K562 (cell line): Measurements from ENCODE around the gene MACROD2. TPM values are rescaled to one million over a fixed set of nuclear protein-coding genes. Genes with fewer than 3 reads are reported as not detected.

ENCODE experiments used
- ATAC-seq: fragments of 200-7000 bp; cut with Tn5 transposase; 3 replicates; pipeline ENCODE4 v1.9.1; 2020; ENCODE audit warnings: moderate library complexity
- BruUV-seq: library from RNA; stranded (reverse); fragments of 400-500 nt; replicated peaks from 2 replicates; lab custom pipeline; 2021; lab: Mats Ljungman, UMichigan
- CTCF ChIA-PET: fragments of 300-600 bp; formaldehyde crosslinking; extraction: SDS; loops from one replicate; lab custom pipeline; 2021; ENCODE audit warnings: low intra/inter-chr PET ratio; lab: Yijun Ruan, JAX
- POLR2A ChIA-PET: fragments of 300-600, 350-650 bp; sonication (Branson Sonifier 250); formaldehyde crosslinking; extraction: SDS; loops from one replicate; lab custom pipeline; 2021; ENCODE audit warnings: antibody characterized with exemption, inconsistent platforms; lab: Yijun Ruan, JAX
- DNase-seq, 4 experiments: peaks; one replicate each; pipeline versions ENCODE4 v3.0.0 to v3.0.0-alpha.2; 2011 to 2018; ENCODE audit warnings: low spot score in 3 of 4, mixed read lengths in 3 of 4; ENCODE audit errors: extremely low read depth in 1 of 4
- FAIRE-seq: peaks from 2 replicates; lab custom pipeline; 2011; peaks lifted over from hg19 to GRCh38; lab: Jason Lieb, UNC
- H2AFZ ChIP-seq: 2 replicates; pipeline ENCODE4 v1.6.0; 2011; ENCODE audit warnings: low read depth, low read length, control low read depth, inconsistent platforms
- H3K27ac ChIP-seq: fragments of 200-600 bp; 3 replicates; pipeline ENCODE4 v1.8.0; 2011; ENCODE audit warnings: low read depth, mild to moderate bottlenecking, control low read depth, inconsistent platforms, low read length, moderate library complexity, mixed read lengths; ENCODE audit errors: extremely low read depth
- H3K27me3 ChIP-seq, 2 experiments: fragments of 300-600 bp in 1 of 2; 2 replicates in 1 of 2; 3 replicates in 1 of 2; pipeline versions ENCODE4 v1.6.0 to v1.8.0; 2011; ENCODE audit warnings: inconsistent platforms in 2 of 2, low read length in 2 of 2, mild to moderate bottlenecking in 1 of 2, mixed read lengths in 1 of 2, moderate library complexity in 1 of 2; ENCODE audit not compliant: control insufficient read depth in 2 of 2, insufficient read depth in 2 of 2
- H3K36me3 ChIP-seq: fragments of 300-600 bp; 3 replicates; pipeline ENCODE4 v1.8.0; 2011; ENCODE audit warnings: mild to moderate bottlenecking, low read length, inconsistent platforms; ENCODE audit not compliant: control insufficient read depth, insufficient read depth
- H3K4me1 ChIP-seq, 2 experiments: fragments of 200-600 bp in 1 of 2; replicated peaks in 1 of 2; 2 replicates in 1 of 2; 3 replicates in 1 of 2; pipeline versions ENCODE4 v1.5.1 to v1.8.0; 2011; ENCODE audit warnings: inconsistent platforms in 2 of 2, low read length in 2 of 2, mild to moderate bottlenecking in 1 of 2, mixed read lengths in 1 of 2, moderate library complexity in 1 of 2; ENCODE audit not compliant: control insufficient read depth in 2 of 2, insufficient read depth in 2 of 2
- H3K4me2 ChIP-seq: 2 replicates; pipeline ENCODE4 v1.6.1; 2011; ENCODE audit warnings: low read length, control low read depth, inconsistent platforms, mixed read lengths; ENCODE audit not compliant: insufficient read depth
- H3K4me3 ChIP-seq: fragments of 200-600 bp; sonication (generic), shearing (Covaris generic); 2 replicates; pipeline ENCODE4 v1.5.1; 2016; ENCODE audit warnings: control low read depth, inconsistent platforms
- H3K79me2 ChIP-seq: fragments of 200-600 bp; 3 replicates; pipeline ENCODE4 v1.8.0; 2011; ENCODE audit warnings: low read length, inconsistent platforms; ENCODE audit not compliant: control insufficient read depth, insufficient read depth
- H3K9ac ChIP-seq, 2 experiments: 2 replicates each; pipeline versions ENCODE4 v1.6.0 to v1.6.1; 2011; ENCODE audit warnings: low read depth in 2 of 2, low read length in 2 of 2, control low read depth in 1 of 2, inconsistent platforms in 1 of 2, mild to moderate bottlenecking in 1 of 2, mixed read lengths in 1 of 2; ENCODE audit not compliant: insufficient read depth in 1 of 2
- H3K9me1 ChIP-seq: one replicate; pipeline ENCODE4 v1.6.0; 2011; ENCODE audit warnings: inconsistent platforms, mild to moderate bottlenecking, low read length, moderate library complexity; ENCODE audit not compliant: control insufficient read depth, insufficient read depth
- H3K9me3 ChIP-seq: replicated peaks from 2 replicates; pipeline ENCODE4 v1.5.1; 2011; ENCODE audit warnings: low read depth, low read length, inconsistent platforms; ENCODE audit not compliant: control insufficient read depth, insufficient read depth
- H4K20me1 ChIP-seq: replicated peaks from 2 replicates; pipeline ENCODE4 v1.6.1; 2011; ENCODE audit warnings: low read length, inconsistent platforms, mixed read lengths; ENCODE audit not compliant: control insufficient read depth, insufficient read depth
- CBX1 ChIP-seq: sonication (generic); IDR thresholded peaks from 2 replicates; pipeline ENCODE4 v1.6.1; 2016; ENCODE audit warnings: antibody characterized with exemption, low read depth, mild to moderate bottlenecking
- CHCHD3 ChIP-seq: fragments of 250-450 bp; sonication (Bioruptor Pico); IDR thresholded peaks from 2 replicates; pipeline ENCODE4 v2.1.2; 2022; ENCODE audit warnings: mild to moderate bottlenecking
- ETV1 ChIP-seq: fragments of 450-650 bp; conservative IDR thresholded peaks from 2 replicates; pipeline ENCODE4 v1.6.1; 2016; ENCODE audit warnings: missing genetic modification characterization, control low read depth, low read depth, missing compliant biosample characterization
- FOXO4 ChIP-seq: fragments of 450-650 bp; formaldehyde crosslinking; IDR thresholded peaks from 2 replicates; pipeline ENCODE4 v1.4.0; 2020; ENCODE audit warnings: mild to moderate bottlenecking, moderate library complexity
- HMG20A ChIP-seq: fragments of 450-650 bp; formaldehyde crosslinking; conservative IDR thresholded peaks from 2 replicates; pipeline ENCODE4 v1.4.0; 2020; ENCODE audit warnings: mild to moderate bottlenecking, mixed read lengths
- ILF3 ChIP-seq: fragments of 450-650 bp; IDR thresholded peaks from 2 replicates; pipeline ENCODE4 v1.6.1; 2018; ENCODE audit warnings: antibody characterized with exemption, mild to moderate bottlenecking, moderate library complexity, borderline replicate concordance
- LEF1 ChIP-seq: fragments of 450-650 bp; IDR thresholded peaks from 2 replicates; pipeline ENCODE4 v1.6.1; 2016; ENCODE audit warnings: mild to moderate bottlenecking
- MAZ ChIP-seq, 2 experiments: fragments of 450-650 bp in 1 of 2; sonication (generic) in 1 of 2; formaldehyde crosslinking; IDR thresholded peaks in 1 of 2; conservative IDR thresholded peaks in 1 of 2; 2 replicates each; pipeline versions ENCODE4 v1.4.0 to v1.5.0; 2020; ENCODE audit warnings: mild to moderate bottlenecking in 1 of 2, missing genetic modification reagents in 1 of 2
- NFE2 ChIP-seq: IDR thresholded peaks from 2 replicates; pipeline ENCODE4 v1.6.1; 2014; ENCODE audit warnings: antibody characterized with exemption, low read depth
- OTX1 ChIP-seq: fragments of 450-650 bp; formaldehyde crosslinking; IDR thresholded peaks from 2 replicates; pipeline ENCODE4 v1.4.0; 2022; ENCODE audit warnings: mild to moderate bottlenecking
- PRPF4 ChIP-seq: fragments of 200-400 bp; formaldehyde crosslinking; IDR thresholded peaks from one replicate; pipeline ENCODE4 v1.6.1; 2017; ENCODE audit warnings: low read length, low read depth, mild to moderate bottlenecking; ENCODE audit not compliant: insufficient read depth, poor library complexity, severe bottlenecking
- RAD21 ChIP-seq, 2 experiments: fragments of 250-450 bp in 1 of 2; fragments of 450-650 bp in 1 of 2; sonication (Bioruptor Pico) in 1 of 2; formaldehyde crosslinking in 1 of 2; IDR thresholded peaks in 1 of 2; conservative IDR thresholded peaks in 1 of 2; 2 replicates each; pipeline versions ENCODE4 v1.4.0 to v1.8.0; 2020 to 2022; ENCODE audit warnings: mild to moderate bottlenecking in 2 of 2, moderate library complexity in 1 of 2
- XRCC5 ChIP-seq: fragments of 200-400 bp; formaldehyde crosslinking; IDR thresholded peaks from 2 replicates; pipeline ENCODE4 v1.6.1; 2017; ENCODE audit warnings: low read depth, mild to moderate bottlenecking, low read length
- ZBTB1 ChIP-seq: sonication (generic); formaldehyde crosslinking; IDR thresholded peaks from 2 replicates; pipeline ENCODE4 v1.8.1; 2023; ENCODE audit warnings: missing genetic modification reagents, low read depth, mild to moderate bottlenecking, borderline replicate concordance
- ZBTB49 ChIP-seq: sonication (generic); formaldehyde crosslinking; IDR thresholded peaks from 2 replicates; pipeline ENCODE4 v1.8.0; 2022; ENCODE audit warnings: missing genetic modification reagents, mild to moderate bottlenecking, borderline replicate concordance
- ZNF41 ChIP-seq: fragments of 250-450 bp; sonication (Bioruptor Pico); conservative IDR thresholded peaks from 2 replicates; pipeline ENCODE4 v1.4.0; 2020; ENCODE audit warnings: mild to moderate bottlenecking
- ZNF830 ChIP-seq: fragments of 250-450 bp; sonication (Bioruptor Pico); IDR thresholded peaks from 2 replicates; pipeline ENCODE4 v1.5.0; 2021; ENCODE audit warnings: mild to moderate bottlenecking
- WGBS: fragments of 100-300 bp; shearing (Covaris generic); methylation state at CpG from one replicate; pipeline ENCODE4 v1.1.6; 2016; ENCODE audit warnings: low coverage, mixed read lengths; ENCODE audit not compliant: insufficient coverage; ENCODE audit errors: missing lambda C conversion rate; 5-methylcytosine and 5-hydroxymethylcytosine counted together
- in situ Hi-C: fragments of 300-500 bp; cut with MboI; formaldehyde crosslinking; loops from 4 replicates; pipeline ENCODE4 v1.15.0; 2018; ENCODE audit warnings: inconsistent platforms, mixed read lengths
- intact Hi-C: fragments of 100-400 bp; cut with micrococcal nuclease; formaldehyde crosslinking; loops from 2 replicates; pipeline ENCODE4 v1.14.2; 2022
- polyA plus RNA-seq, 8 experiments: library from polyadenylated mRNA; depleted of rRNA in 4 of 8; stranded (reverse) in 5 of 8; unstranded in 3 of 8; fragments of >200 nt; fragmentation: Nextera tagmentation in 2 of 8; fragmentation: Illumina TruSeq in 1 of 8; extraction: Ambion mirVana in 2 of 8; extraction: Trizol in 1 of 8; gene quantifications; 2 replicates each; pipeline versions ENCODE4 v1.2.1 to v1.2.3, GENCODE V29; 2011 to 2014; ENCODE audit warnings: inconsistent platforms in 1 of 8, missing spikeins in 1 of 8
- total RNA-seq, 7 experiments: library from RNA; depleted of rRNA in 6 of 7; stranded (reverse); fragments of >200 nt in 6 of 7; fragmentation: Illumina TruSeq in 2 of 7; extraction: Trizol in 2 of 7; gene quantifications; 2 replicates each; pipeline versions ENCODE4 v1.2.1 to v1.2.3, GENCODE V29; 2011 to 2021; ENCODE audit warnings: low replicate concordance in 1 of 7
- TF ChIP-seq, protein P1 (sequence below): sonication (generic); formaldehyde crosslinking; IDR thresholded peaks from 2 replicates; pipeline ENCODE4 v1.8.1; 2022; ENCODE audit warnings: missing genetic modification reagents

MACROD2 gene
- total and polyA plus RNA-seq, 9 of the 15 experiments (the other 6 are each of a cell fraction or from before 2014, with no cell fraction given), result not detected

- WGBS, result 0% methylated on average over 3 of the region's 4 CpGs
- H3K79me2 ChIP-seq, result no peaks in the 10 kb centered on the region
- in situ Hi-C loops, result no loop called here
- FAIRE-seq (no peak), DNase-seq (no peak), ATAC-seq (no peak)
- no peaks in the 10 kb centered on the region for H3K9me3 ChIP-seq
- H3K4me3 ChIP-seq, result no peak overlapping the region
- no peak overlapping the region for H3K27ac ChIP-seq
- H4K20me1 ChIP-seq, result no peaks in the 10 kb centered on the region
- ChIA-PET POLR2A (no interaction called here), CTCF (no interaction called here)
- H2AFZ ChIP-seq, result no peak overlapping the region
- H3K9me1 ChIP-seq, result no peaks in the 10 kb centered on the region
- H3K36me3 ChIP-seq, result no peaks in the 10 kb centered on the region
- intact Hi-C loops, result no loop called here
- BruUV-seq, result no TSS peak
- H3K27me3 ChIP-seq, result no peaks in the 10 kb centered on the region
- H3K4me2 ChIP-seq, result no peak overlapping the region
- H3K9ac ChIP-seq, result no peak overlapping the region
- H3K4me1 ChIP-seq, result no peaks in the 10 kb centered on the region
- TF ChIP-seq CHCHD3 (CRISPR knock-in tag) (no peak), ETV1 (tag) (no peak), ZNF830 (CRISPR knock-in tag) (no peak), ZNF41 (CRISPR knock-in tag) (no peak), ILF3 (no peak), ZBTB49 (CRISPR knock-in tag) (no peak), MAZ (CRISPR knock-in tag; conservative IDR thresholded peaks at IDR 0.05 in 1 of 2, IDR thresholded peaks at IDR 0.05 in 1 of 2) (no peak), ZBTB1 (CRISPR knock-in tag) (no peak), LEF1 (no peak), OTX1 (no peak), NFE2 (no peak), XRCC5 (no peak), PRPF4 (no peak), RAD21 (CRISPR knock-in tag; conservative IDR thresholded peaks at IDR 0.05 in 1 of 2, IDR thresholded peaks at IDR 0.05 in 1 of 2) (no peak), FOXO4 (CRISPR knock-in tag) (no peak), HMG20A (no peak), CBX1 (no peak)
- TF ChIP-seq, protein P1, sequence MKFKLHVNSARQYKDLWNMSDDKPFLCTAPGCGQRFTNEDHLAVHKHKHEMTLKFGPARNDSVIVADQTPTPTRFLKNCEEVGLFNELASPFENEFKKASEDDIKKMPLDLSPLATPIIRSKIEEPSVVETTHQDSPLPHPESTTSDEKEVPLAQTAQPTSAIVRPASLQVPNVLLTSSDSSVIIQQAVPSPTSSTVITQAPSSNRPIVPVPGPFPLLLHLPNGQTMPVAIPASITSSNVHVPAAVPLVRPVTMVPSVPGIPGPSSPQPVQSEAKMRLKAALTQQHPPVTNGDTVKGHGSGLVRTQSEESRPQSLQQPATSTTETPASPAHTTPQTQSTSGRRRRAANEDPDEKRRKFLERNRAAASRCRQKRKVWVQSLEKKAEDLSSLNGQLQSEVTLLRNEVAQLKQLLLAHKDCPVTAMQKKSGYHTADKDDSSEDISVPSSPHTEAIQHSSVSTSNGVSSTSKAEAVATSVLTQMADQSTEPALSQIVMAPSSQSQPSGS (CRISPR knock-in tag), result no peak
Observed at GRCh38 chr20:15840636-15841301, 1845.5 kb downstream of the MACROD2 start.
